ENCODE data around the gene MRPS22.
"Not testable (repeated sequence)": the region's sequence is repeated elsewhere in the genome, so short reads cannot be mapped to it uniquely, and the experiment has no call there.

MRPS22 gene

GRCh38 chr3:139312959-139313358, 30.9 kb upstream of the MRPS22 start:
- DNase-seq = no peak

GRCh38 chr3:139313921-139314320, 29.9 kb upstream of the MRPS22 start:
- no peak for DNase-seq

- DNase-seq = no peak
These were observed 26.6 kb upstream of the MRPS22 start for GRCh38 chr3:139317215-139317614.

GRCh38 chr3:139317660-139318430, 26.0 kb upstream of the MRPS22 start:
- DNase-seq = no peak

GRCh38 chr3:139318431-139318816, 25.4 kb upstream of the MRPS22 start:
- DNase-seq = no peak

- no peak for DNase-seq
These were observed 25.0 kb upstream of the MRPS22 start for GRCh38 chr3:139318826-139319225.

- no peak for DNase-seq
These were observed 24.1 kb upstream of the MRPS22 start for GRCh38 chr3:139319428-139320402.

- DNase-seq = no peak
These were observed 23.1 kb upstream of the MRPS22 start for GRCh38 chr3:139320551-139321309.

- no peak for DNase-seq
These were observed 21.5 kb upstream of the MRPS22 start for GRCh38 chr3:139322346-139322745.

GRCh38 chr3:139323146-139323545, 20.7 kb upstream of the MRPS22 start:
- no peak for DNase-seq

- no peak for DNase-seq
These were observed 19.4 kb upstream of the MRPS22 start for GRCh38 chr3:139324456-139324855.

- DNase-seq = no peak
These were observed 18.3 kb upstream of the MRPS22 start for GRCh38 chr3:139325551-139325950.

GRCh38 chr3:139326131-139326530, 17.7 kb upstream of the MRPS22 start:
- no peak for DNase-seq

GRCh38 chr3:139326707-139327106, 17.1 kb upstream of the MRPS22 start:
- DNase-seq = no peak

GRCh38 chr3:139327231-139327630, 16.6 kb upstream of the MRPS22 start:
- DNase-seq = no peak

- no peak for DNase-seq
These were observed 16.0 kb upstream of the MRPS22 start for GRCh38 chr3:139327861-139328260.

GRCh38 chr3:139328356-139328755, 15.5 kb upstream of the MRPS22 start:
- DNase-seq = no peak

- no peak for DNase-seq
These were observed 14.4 kb upstream of the MRPS22 start for GRCh38 chr3:139329364-139329850.

- DNase-seq = no peak
These were observed 11.7 kb upstream of the MRPS22 start for GRCh38 chr3:139332092-139332491.

GRCh38 chr3:139334675-139335074, 9.1 kb upstream of the MRPS22 start:
- not testable (repeated sequence) for DNase-seq

GRCh38 chr3:139338405-139338804, 5.4 kb upstream of the MRPS22 start:
- DNase-seq = no peak

- no peak for DNase-seq
These were observed 4.5 kb upstream of the MRPS22 start for GRCh38 chr3:139339219-139339906.
